NT2/D1 (cell line): Measurements from ENCODE around the gene ZNF432.
"Not testable (repeated sequence)": the region's sequence is repeated elsewhere in the genome, so short reads cannot be mapped to it uniquely, and the experiment has no call there.

Experiments used
- DNase-seq: peaks from one replicate; pipeline ENCODE4 v3.0.0-alpha.2; 2011; ENCODE audit warnings: low read depth, low spot score
- H3K27me3 ChIP-seq: 2 replicates; pipeline ENCODE4 v1.6.0; 2011; ENCODE audit warnings: mild to moderate bottlenecking; ENCODE audit not compliant: insufficient read length, insufficient read depth
- H3K36me3 ChIP-seq: 2 replicates; pipeline ENCODE4 v1.6.1; 2011; ENCODE audit warnings: mild to moderate bottlenecking, low read length, mixed read lengths; ENCODE audit not compliant: insufficient read depth, insufficient read length
- H3K4me1 ChIP-seq: 2 replicates; pipeline ENCODE4 v1.5.1; 2011; ENCODE audit not compliant: insufficient read depth, insufficient read length
- H3K4me3 ChIP-seq: 2 replicates; pipeline ENCODE4 v1.5.1; 2011; ENCODE audit warnings: low read depth; ENCODE audit not compliant: insufficient read length
- H3K9ac ChIP-seq: 2 replicates; pipeline ENCODE4 v1.6.0; 2011; ENCODE audit warnings: low read depth; ENCODE audit not compliant: insufficient read length
- H3K9me3 ChIP-seq: 2 replicates; pipeline ENCODE4 v1.5.1; 2011; ENCODE audit warnings: mild to moderate bottlenecking, low read length; ENCODE audit not compliant: insufficient read depth
- SUZ12 ChIP-seq: IDR thresholded peaks from 2 replicates; pipeline ENCODE4 v1.6.1; 2011; ENCODE audit not compliant: insufficient read length, insufficient read depth; ENCODE audit errors: extremely low read depth
- YY1 ChIP-seq: IDR thresholded peaks from 2 replicates; pipeline ENCODE4 v1.6.1; 2011; ENCODE audit not compliant: insufficient read length, insufficient read depth
- ZNF274 ChIP-seq: IDR thresholded peaks from 2 replicates; pipeline ENCODE4 v1.6.1; 2011; ENCODE audit warnings: mild to moderate bottlenecking, low read depth, low read length

ZNF432 gene

DNA sequence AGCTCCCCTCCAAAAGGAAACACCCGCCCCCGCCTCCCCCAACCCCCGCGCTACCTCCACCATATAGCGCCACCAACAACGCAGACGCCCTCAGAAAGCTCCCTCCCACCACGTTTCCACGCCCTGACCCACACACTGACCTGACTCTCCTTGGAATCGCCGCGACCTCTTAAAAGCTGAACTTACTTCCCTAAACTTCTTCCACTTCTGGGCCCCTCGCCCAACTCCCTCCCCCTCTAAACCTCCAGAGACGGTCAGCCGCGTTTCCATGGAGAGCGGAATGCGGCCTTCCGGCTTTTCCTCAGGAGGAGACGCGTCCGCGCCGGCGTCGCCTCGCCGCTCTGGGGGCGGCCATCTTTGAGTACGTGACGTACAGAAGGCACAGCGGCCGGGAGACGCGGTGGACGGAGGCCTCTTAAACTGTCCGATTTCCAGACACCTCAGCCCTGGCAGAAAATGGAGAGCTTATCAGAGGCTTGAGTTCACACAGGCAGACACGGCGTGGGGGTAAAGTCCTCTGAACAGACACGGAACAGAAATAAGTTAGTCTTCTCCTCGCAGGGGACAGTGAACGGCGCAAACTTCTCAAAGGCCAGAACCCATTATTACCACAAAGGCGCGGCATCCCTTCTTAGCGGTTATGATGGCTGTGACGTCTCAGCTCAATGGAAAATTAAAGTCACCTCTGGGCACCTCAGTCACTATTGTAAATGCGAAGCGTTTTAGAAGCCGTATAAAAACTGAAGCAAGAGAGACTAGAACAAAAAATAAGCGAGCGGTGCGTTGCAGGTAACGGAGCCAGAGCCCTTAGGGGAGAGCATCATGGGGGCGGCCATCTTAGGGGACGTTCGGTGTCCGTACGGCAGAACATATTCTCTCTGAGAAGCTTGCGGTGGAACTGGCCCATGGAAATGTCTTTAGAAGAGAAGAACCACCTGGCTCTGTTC is at the start of gene ZNF432:
ZNF432 (minus strand) TSS at position 284 of the 947 bp plus-strand sequence. CDS start 1,970 bp downstream, outside the sequence.
- Histone ChIP-seq H3K9ac (peak within 1 kb of the TSS; percentile 78), H3K36me3 (peaks cover 9% of the 10 kb centered on the region), H3K27me3 (no peaks in the 10 kb centered on the region), H3K9me3 (no peaks in the 10 kb centered on the region; the same call in 1 of the 2 replicates), H3K4me3 (peak within 1 kb of the TSS; percentile 73), H3K4me1 (no peaks in the 10 kb centered on the region)
- TF ChIP-seq SUZ12 (no peak), ZNF274 (no peak), YY1 (peak; percentile 95)
- DNase-seq, result peak; percentile 97

GRCh38 chr19:52096416-52096815 is 47.8 kb upstream of the ZNF432 start:
- H3K4me1 ChIP-seq, H3K9ac ChIP-seq, H3K27me3 ChIP-seq, H3K4me3 ChIP-seq, DNase-seq: not testable (repeated sequence)
- Histone ChIP-seq H3K9me3 (peaks cover 50% of the 10 kb centered on the region), H3K36me3 (peaks cover 10% of the 10 kb centered on the region)

- Histone ChIP-seq H3K4me1 (no peaks in the 10 kb centered on the region), H3K36me3 (peaks cover 10% of the 10 kb centered on the region), H3K4me3 (peak within 1 kb of the TSS; percentile 81), H3K9ac (peak within 1 kb of the TSS; percentile 92), H3K27me3 (no peaks in the 10 kb centered on the region), H3K9me3 (peaks cover 55% of the 10 kb centered on the region)
- TF ChIP-seq YY1, result no peak
- DNase-seq, result peak; percentile 82
Observed at GRCh38 chr19:52095172-52096014, 46.8 kb upstream of the ZNF432 start, which contains the start of gene ZNF841. Gene ZNF841, minus strand, starts transcription at chr19:52095765. Its CDS starts 10,964 bp downstream, at chr19:52084801.

DNA sequence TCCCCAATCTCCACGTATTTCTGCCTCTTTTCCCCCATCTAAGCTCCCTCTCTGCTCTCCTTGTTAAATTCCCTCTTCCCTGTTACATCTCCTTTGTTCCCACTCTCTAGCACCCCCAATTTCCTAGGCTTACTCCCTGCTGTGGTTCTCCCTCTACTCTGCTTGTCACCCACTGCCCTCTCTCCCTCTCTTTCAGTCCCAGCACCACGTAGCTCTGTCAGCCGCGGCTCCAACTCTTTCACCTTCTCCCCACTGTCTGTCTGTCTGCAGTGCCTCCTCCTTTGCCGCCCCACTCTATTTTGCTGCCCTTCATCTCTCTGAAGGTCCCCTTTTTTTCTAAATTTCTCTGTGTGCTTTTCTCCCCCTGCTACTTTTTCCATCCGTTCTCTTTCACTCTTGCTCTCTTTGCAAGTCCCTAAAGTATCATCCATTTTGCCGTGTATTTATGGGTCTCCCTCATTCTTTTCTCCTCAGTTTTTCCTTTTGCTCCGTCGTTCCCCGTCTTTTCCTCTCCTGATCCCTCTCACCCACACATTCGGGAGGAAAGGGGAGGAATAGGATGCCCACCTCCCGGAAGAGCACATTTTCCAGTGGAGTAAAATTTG is 46.0 kb upstream of the ZNF432 start:
- H3K4me1 ChIP-seq, result no peaks in the 10 kb centered on the region
- TF ChIP-seq YY1, result no peak
- no peak for TF ChIP-seq ZNF274
- TF ChIP-seq SUZ12, result no peak
- no peak for DNase-seq

GRCh38 chr19:52086481-52086880 is 37.8 kb upstream of the ZNF432 start:
- H3K4me3 ChIP-seq, result no peak overlapping the region
- no peak for TF ChIP-seq SUZ12
- no peak for TF ChIP-seq YY1
- TF ChIP-seq ZNF274, result no peak
- no peak overlapping the region for H3K9ac ChIP-seq
- H3K4me1 ChIP-seq, result no peaks in the 10 kb centered on the region
- DNase-seq, result no peak
- no peaks in the 10 kb centered on the region for H3K27me3 ChIP-seq
- H3K9me3 ChIP-seq, result peaks cover 28% of the 10 kb centered on the region
- peaks cover 65% of the 10 kb centered on the region for H3K36me3 ChIP-seq

More for the DNA sequence above, 46.0 kb upstream of the ZNF432 start:
- Histone ChIP-seq H3K9ac (peak overlapping the region; percentile 92), H3K4me3 (peak overlapping the region; percentile 81), H3K9me3 (peaks cover 54% of the 10 kb centered on the region), H3K27me3 (no peaks in the 10 kb centered on the region), H3K36me3 (peaks cover 12% of the 10 kb centered on the region)

- TF ChIP-seq SUZ12, result no peak
- TF ChIP-seq YY1, result no peak
- no peak for TF ChIP-seq ZNF274
- peaks cover 58% of the 10 kb centered on the region for H3K36me3 ChIP-seq
- no peaks in the 10 kb centered on the region for H3K27me3 ChIP-seq
- peaks cover 77% of the 10 kb centered on the region for H3K9me3 ChIP-seq
- H3K4me1 ChIP-seq, result no peaks in the 10 kb centered on the region
- DNase-seq, result no peak
- no peak overlapping the region for H3K9ac ChIP-seq
- no peak overlapping the region for H3K4me3 ChIP-seq
Observed at GRCh38 chr19:52070496-52070895, 21.9 kb upstream of the ZNF432 start.

- Histone ChIP-seq H3K9ac (no peak overlapping the region), H3K9me3 (peaks cover 85% of the 10 kb centered on the region), H3K27me3 (no peaks in the 10 kb centered on the region), H3K36me3 (peaks cover 58% of the 10 kb centered on the region), H3K4me3 (no peak overlapping the region), H3K4me1 (no peaks in the 10 kb centered on the region)
- no peak for TF ChIP-seq SUZ12
- no peak for TF ChIP-seq ZNF274
- TF ChIP-seq YY1, result no peak
- no peak for DNase-seq
Observed at GRCh38 chr19:52069653-52070052, 21.0 kb upstream of the ZNF432 start.
